Activated CD8-positive, alpha-beta T cell treated with anti-CD3 and anti-CD28 coated beads for 36 hours (primary cell): Measurements from ENCODE around the gene CBX4. TPM values are rescaled to one million over a fixed set of nuclear protein-coding genes. Genes with fewer than 3 reads are reported as not detected.

Source experiments
- ATAC-seq: fragments of 200-7000 bp; cut with Tn5 transposase; one replicate; pipeline ENCODE4 v1.10.0; 2021; ENCODE audit warnings: mild to moderate bottlenecking, moderate library complexity
- CTCF ChIA-PET: fragments of 350-600 bp; sonication (Branson Sonifier 250); formaldehyde crosslinking; loops from one replicate; lab custom pipeline; 2021; ENCODE audit warnings: antibody characterized with exemption; lab: Charles Lee
- POLR2A ChIA-PET: fragments of 350-600 bp; sonication (Branson Sonifier 250); formaldehyde crosslinking; loops from one replicate; lab custom pipeline; 2021; ENCODE audit warnings: antibody characterized with exemption; lab: Charles Lee
- DNase-seq: peaks from one replicate; pipeline ENCODE4 v3.0.0-alpha.2; 2020
- H3K27ac Mint-ChIP-seq: one replicate; pipeline ENCODE4 v1.8.0; 2021; ENCODE audit warnings: mild to moderate bottlenecking, mixed read lengths
- H3K27me3 Mint-ChIP-seq: one replicate; pipeline ENCODE4 v1.8.0; 2021; ENCODE audit warnings: mixed read lengths
- H3K36me3 Mint-ChIP-seq: one replicate; pipeline ENCODE4 v1.8.0; 2021; ENCODE audit warnings: low read depth, mixed read lengths
- H3K4me1 Mint-ChIP-seq: one replicate; pipeline ENCODE4 v1.8.0; 2021; ENCODE audit warnings: low read depth, mixed read lengths
- H3K4me3 Mint-ChIP-seq: one replicate; pipeline ENCODE4 v1.8.0; 2021; ENCODE audit warnings: mild to moderate bottlenecking, moderate library complexity, mixed read lengths
- H3K9me3 Mint-ChIP-seq: one replicate; pipeline ENCODE4 v1.8.0; 2021; ENCODE audit warnings: mixed read lengths
- CTCF ChIP-seq: fragments of 200-600 bp; IDR thresholded peaks from one replicate; pipeline ENCODE4 v1.8.0; 2022; ENCODE audit warnings: antibody characterized with exemption, mild to moderate bottlenecking
- intact Hi-C: fragments of 100-400 bp; cut with micrococcal nuclease; formaldehyde crosslinking; loops from one replicate; pipeline ENCODE4 v1.10.0; 2022
- total RNA-seq, 2 experiments: library from RNA; stranded (reverse); gene quantifications; one replicate each; pipeline ENCODE4 v1.2.3, GENCODE V29; 2021

Gene CBX4
- total RNA-seq, 2 experiments from 2014 or later, result 23.9 to 28.0 TPM

GRCh38 chr17:79825580-79825921 lies 13.7 kb downstream of the CBX4 start:
- H3K9me3 Mint-ChIP-seq, result no peaks in the 10 kb centered on the region
- ChIA-PET CTCF (interaction anchor here (1.2 to 3.5 kb wide), 4 partner anchors 9 to 19 kb away, joined by 3 to 19 read pairs (median 4); partner anchors contain the start of gene CBX4), POLR2A (interaction anchor here (1.3 kb wide), 1 partner anchor 27 kb away, joined by 4 read pairs; no protein-coding TSS in a partner anchor)
- intact Hi-C loops, result no loop called here
- no peak overlapping the region for H3K27ac Mint-ChIP-seq
- TF ChIP-seq CTCF, result no peak
- ATAC-seq (no peak), DNase-seq (no peak)
- H3K4me3 Mint-ChIP-seq, result no peak overlapping the region
- H3K4me1 Mint-ChIP-seq, result peaks cover 8% of the 10 kb centered on the region
- H3K27me3 Mint-ChIP-seq, result peaks cover 12% of the 10 kb centered on the region
- H3K36me3 Mint-ChIP-seq, result no peaks in the 10 kb centered on the region

GRCh38 chr17:79824893-79825579 lies 14.2 kb downstream of the CBX4 start:
- POLR2A ChIA-PET, result interaction anchor here (0.5 to 1.3 kb wide), 3 partner anchors 14 to 28 kb away, joined by 3 to 4 read pairs (median 4); partner anchors contain the start of gene CBX8
- no peak for ATAC-seq
- H3K4me1 Mint-ChIP-seq, result peaks cover 8% of the 10 kb centered on the region
- H3K27me3 Mint-ChIP-seq, result peaks cover 12% of the 10 kb centered on the region
- H3K36me3 Mint-ChIP-seq, result no peaks in the 10 kb centered on the region
- CTCF ChIA-PET, result interaction anchor here (1.2 to 3.5 kb wide), 5 partner anchors 9 to 83 kb away, joined by 3 to 19 read pairs (median 4); partner anchors contain the start of gene CBX4
- no peak overlapping the region for H3K27ac Mint-ChIP-seq
- no peak for DNase-seq
- intact Hi-C loops, result no loop called here
- no peaks in the 10 kb centered on the region for H3K9me3 Mint-ChIP-seq
- no peak overlapping the region for H3K4me3 Mint-ChIP-seq
- TF ChIP-seq CTCF, result no peak

GRCh38 chr17:79824234-79824633 lies 15.0 kb downstream of the CBX4 start:
- CTCF ChIA-PET, result interaction anchor here (1.2 to 3.5 kb wide), 4 partner anchors 11 to 82 kb away, joined by 3 to 19 read pairs (median 4); partner anchors contain the start of gene CBX4
- Mint-ChIP-seq H3K4me1 (peaks cover 8% of the 10 kb centered on the region), H3K27ac (no peak overlapping the region), H3K27me3 (peaks cover 14% of the 10 kb centered on the region), H3K4me3 (no peak overlapping the region), H3K9me3 (no peaks in the 10 kb centered on the region), H3K36me3 (no peaks in the 10 kb centered on the region)
- no peak for DNase-seq
- no peak for TF ChIP-seq CTCF
- no peak for ATAC-seq
- POLR2A ChIA-PET, result interaction anchor here (0.5 to 0.9 kb wide), 2 partner anchors 13 to 27 kb away, joined by 3 to 4 read pairs; partner anchors contain the start of gene CBX8
- intact Hi-C loops, result no loop called here

GRCh38 chr17:79822583-79823124 lies 16.6 kb downstream of the CBX4 start:
- DNase-seq, result no peak
- Mint-ChIP-seq H3K4me1 (peaks cover 8% of the 10 kb centered on the region), H3K36me3 (no peaks in the 10 kb centered on the region), H3K9me3 (no peaks in the 10 kb centered on the region), H3K27ac (no peak overlapping the region), H3K4me3 (no peak overlapping the region), H3K27me3 (peaks cover 16% of the 10 kb centered on the region)
- ChIA-PET POLR2A (interaction anchor here (1.4 kb wide), 1 partner anchor 20 kb away, joined by 4 read pairs; no protein-coding TSS in a partner anchor), CTCF (interaction anchor here (0.9 kb wide), 1 partner anchor 9 kb away, joined by 3 read pairs; no protein-coding TSS in a partner anchor)
- TF ChIP-seq CTCF, result no peak
- intact Hi-C loops, result no loop called here
- no peak for ATAC-seq
